ENCODE data around the gene PARN.

DNA sequence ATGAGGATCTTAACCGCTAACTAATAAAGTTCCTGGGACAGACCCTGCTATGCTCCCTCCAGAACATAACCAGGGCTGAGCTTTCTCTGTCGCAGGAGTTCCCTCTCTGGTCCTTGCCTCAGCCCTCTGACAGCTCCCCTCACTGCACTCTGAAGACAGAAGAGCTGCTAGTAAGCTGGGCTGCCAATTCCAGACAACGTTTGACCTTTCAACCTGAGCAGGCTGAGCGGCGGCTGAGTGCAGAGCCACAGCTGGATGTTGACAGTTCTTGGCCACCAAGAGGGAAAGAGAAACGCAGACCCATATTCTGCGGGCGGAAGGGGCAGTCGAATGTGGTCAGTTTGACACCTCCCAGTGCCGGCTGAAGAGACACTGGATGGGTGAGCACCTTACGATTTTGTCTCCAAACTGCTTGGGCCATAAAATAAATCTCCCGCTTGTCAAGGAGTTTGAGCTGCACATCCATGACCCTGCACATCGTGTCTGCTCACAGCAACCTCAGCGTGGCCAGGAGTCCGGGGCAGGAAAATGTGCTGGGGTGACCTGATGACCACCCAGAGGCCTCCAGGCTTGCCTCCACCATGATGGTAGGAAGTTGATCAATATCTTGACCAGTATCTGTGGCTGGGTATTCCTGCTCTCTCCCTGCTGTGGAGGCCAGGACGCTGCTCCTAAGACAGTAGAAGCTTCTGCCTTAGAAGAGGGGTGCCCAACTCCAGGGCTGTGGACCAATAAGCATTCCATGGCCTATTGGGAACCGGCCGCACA is 209.2 kb downstream of the PARN start:
- TF ChIP-seq, protein P1, sequence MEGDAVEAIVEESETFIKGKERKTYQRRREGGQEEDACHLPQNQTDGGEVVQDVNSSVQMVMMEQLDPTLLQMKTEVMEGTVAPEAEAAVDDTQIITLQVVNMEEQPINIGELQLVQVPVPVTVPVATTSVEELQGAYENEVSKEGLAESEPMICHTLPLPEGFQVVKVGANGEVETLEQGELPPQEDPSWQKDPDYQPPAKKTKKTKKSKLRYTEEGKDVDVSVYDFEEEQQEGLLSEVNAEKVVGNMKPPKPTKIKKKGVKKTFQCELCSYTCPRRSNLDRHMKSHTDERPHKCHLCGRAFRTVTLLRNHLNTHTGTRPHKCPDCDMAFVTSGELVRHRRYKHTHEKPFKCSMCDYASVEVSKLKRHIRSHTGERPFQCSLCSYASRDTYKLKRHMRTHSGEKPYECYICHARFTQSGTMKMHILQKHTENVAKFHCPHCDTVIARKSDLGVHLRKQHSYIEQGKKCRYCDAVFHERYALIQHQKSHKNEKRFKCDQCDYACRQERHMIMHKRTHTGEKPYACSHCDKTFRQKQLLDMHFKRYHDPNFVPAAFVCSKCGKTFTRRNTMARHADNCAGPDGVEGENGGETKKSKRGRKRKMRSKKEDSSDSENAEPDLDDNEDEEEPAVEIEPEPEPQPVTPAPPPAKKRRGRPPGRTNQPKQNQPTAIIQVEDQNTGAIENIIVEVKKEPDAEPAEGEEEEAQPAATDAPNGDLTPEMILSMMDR (IDR thresholded peaks at IDR 0.05; ENCODE audit: control extremely low read depth in 1 of 3, insufficient read depth in 1 of 3, low read depth in 1 of 3, low read length in 3 of 3): no peak
- TF ChIP-seq JUN (IDR thresholded peaks at IDR 0.05; ENCODE audit: low read depth, low read length): no peak
- TF ChIP-seq CHD2 (IDR thresholded peaks at IDR 0.05; ENCODE audit: low read length): no peak
- TF ChIP-seq RXRA (IDR thresholded peaks at IDR 0.05; ENCODE audit: insufficient read depth, low read depth, low read length): no peak
- no peak for TF ChIP-seq TBP (IDR thresholded peaks at IDR 0.05; ENCODE audit: low read depth, low read length)
- no peak for TF ChIP-seq EZH2 (IDR thresholded peaks at IDR 0.05; ENCODE audit: low read depth, low read length, severe bottlenecking)
- no peak for TF ChIP-seq TAF1 (IDR thresholded peaks at IDR 0.05; ENCODE audit: low read depth, low read length)
- TF ChIP-seq RFX5 (IDR thresholded peaks at IDR 0.05; ENCODE audit: borderline replicate concordance, low read depth, low read length): no peak
- TF ChIP-seq, protein P2, sequence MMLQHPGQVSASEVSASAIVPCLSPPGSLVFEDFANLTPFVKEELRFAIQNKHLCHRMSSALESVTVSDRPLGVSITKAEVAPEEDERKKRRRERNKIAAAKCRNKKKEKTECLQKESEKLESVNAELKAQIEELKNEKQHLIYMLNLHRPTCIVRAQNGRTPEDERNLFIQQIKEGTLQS (IDR thresholded peaks at IDR 0.05; ENCODE audit: insufficient read depth, low read depth, low read length): no peak
